Cerebellar cortex (tissue), 1 donor: ENCODE results near the gene CDC20B.
"Not testable (repeated sequence)": the region's sequence is repeated elsewhere in the genome, so short reads cannot be mapped to it uniquely, and the experiment has no call there.

Source experiments
- DNase-seq: peaks from one replicate; pipeline ENCODE4 v3.0.0-alpha.2; 2015; ENCODE audit warnings: low spot score

Gene CDC20B

GRCh38 chr5:55160493-55161209, 12.3 kb downstream of the CDC20B start:
- DNase-seq: peak; percentile 67

- peak; percentile 70 for DNase-seq
These were observed 13.0 kb downstream of the CDC20B start, which contains the start of gene GPX8 for GRCh38 chr5:55159763-55160492. TSS of gene GPX8 (plus strand) at chr5:55160171. CDS start at chr5:55160193, 22 bp downstream.

GRCh38 chr5:55154873-55155272, 18.1 kb downstream of the CDC20B start:
- DNase-seq: no peak

- no peak for DNase-seq
These were observed 20.8 kb downstream of the CDC20B start for GRCh38 chr5:55151923-55152842.

- no peak for DNase-seq
These were observed 23.6 kb downstream of the CDC20B start for GRCh38 chr5:55149308-55149795.

- DNase-seq: peak; percentile 80
These were observed 26.3 kb downstream of the CDC20B start for GRCh38 chr5:55146543-55147151.

- DNase-seq: no peak
These were observed 26.9 kb downstream of the CDC20B start for GRCh38 chr5:55146080-55146479.

GRCh38 chr5:55143624-55144023, 29.4 kb downstream of the CDC20B start:
- no peak for DNase-seq

GRCh38 chr5:55141945-55142690, 30.9 kb downstream of the CDC20B start:
- DNase-seq: no peak

GRCh38 chr5:55140908-55141665, 31.9 kb downstream of the CDC20B start:
- no peak for DNase-seq

- DNase-seq: no peak
These were observed 36.5 kb downstream of the CDC20B start for GRCh38 chr5:55136521-55136920.

- no peak for DNase-seq
These were observed 38.8 kb downstream of the CDC20B start for GRCh38 chr5:55134053-55134722.

- DNase-seq: no peak
These were observed 49.6 kb downstream of the CDC20B start for GRCh38 chr5:55123365-55123764.

- no peak for DNase-seq
These were observed 58.9 kb downstream of the CDC20B start for GRCh38 chr5:55114061-55114460.

- no peak for DNase-seq
These were observed 59.6 kb downstream of the CDC20B start for GRCh38 chr5:55113327-55113726.

GRCh38 chr5:55110217-55110616, 62.8 kb downstream of the CDC20B start:
- no peak for DNase-seq

GRCh38 chr5:55108661-55109060, 64.3 kb downstream of the CDC20B start:
- DNase-seq: no peak

GRCh38 chr5:55105976-55106375, 67.0 kb downstream of the CDC20B start:
- not testable (repeated sequence) for DNase-seq

- DNase-seq: no peak
These were observed 67.9 kb downstream of the CDC20B start for GRCh38 chr5:55104946-55105701.
